Measurements from ENCODE around the gene TTLL8.

GRCh38 chr22:49983148-49984042 lies 74.7 kb downstream of the TTLL8 start:
- TF ChIP-seq CTCF (IDR thresholded peaks at IDR 0.05 in 2 of 3, conservative IDR thresholded peaks at IDR 0.05 in 1 of 3; ENCODE audit: borderline replicate concordance in 1 of 3, insufficient read depth in 1 of 3, low read depth in 2 of 3, low read length in 2 of 3) (no peak), POLR2AphosphoS5 (IDR thresholded peaks at IDR 0.05; ENCODE audit: low read depth, low read length) (no peak), CEBPB (IDR thresholded peaks at IDR 0.05; ENCODE audit: low read depth) (no peak), YY1 (IDR thresholded peaks at IDR 0.05; ENCODE audit: extremely low read depth, insufficient replicate concordance, low read depth, low read length) (no peak), POLR2A (IDR thresholded peaks at IDR 0.05; ENCODE audit: borderline replicate concordance, extremely low read depth, insufficient read depth, insufficient read length) (no peak), SRF (IDR thresholded peaks at IDR 0.05; ENCODE audit: low read depth) (no peak), ZNF274 (IDR thresholded peaks at IDR 0.05; ENCODE audit: low read depth, low read length) (no peak), EZH2 (IDR thresholded peaks at IDR 0.05) (no peak)

All from HCT116 (cell line).